ENCODE results near the gene TP53BP2. TPM values are rescaled to one million over a fixed set of nuclear protein-coding genes. Genes with fewer than 3 reads are reported as not detected.

TP53BP2 gene
- total RNA-seq, 1 donor = 31.8 TPM

DNA sequence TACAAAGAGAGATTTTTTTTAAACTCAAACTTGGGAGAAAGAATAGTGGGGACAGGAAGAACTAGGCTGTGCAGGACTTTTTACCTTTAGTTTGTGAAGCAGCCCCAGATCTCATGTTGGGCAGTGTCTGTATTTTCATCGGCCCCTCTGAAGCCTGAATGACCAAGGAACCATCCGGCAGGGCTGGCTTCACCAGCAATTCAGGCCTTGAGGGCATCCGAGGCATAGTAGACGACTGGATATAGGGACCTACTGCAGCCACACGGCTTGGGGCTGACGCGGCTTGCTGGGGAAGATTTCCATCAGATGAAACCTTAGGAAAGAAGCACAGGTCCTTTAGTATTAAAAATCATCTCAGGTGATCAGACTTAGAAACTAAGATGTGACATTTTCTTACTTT lies 43.7 kb downstream of the TP53BP2 start:
- no peak overlapping the region for H3K4me2 ChIP-seq (ENCODE audit: insufficient read depth, low read length)
- H3K27me3 ChIP-seq (ENCODE audit: insufficient read depth, low read length) = no peaks in the 10 kb centered on the region
- H3K4me1 ChIP-seq (ENCODE audit: insufficient read depth, low read length) = no peaks in the 10 kb centered on the region
- H3K79me2 ChIP-seq (ENCODE audit: insufficient read depth, low read length) = no peaks in the 10 kb centered on the region
- no peak overlapping the region for H2AFZ ChIP-seq (ENCODE audit: low read length)
- H3K9me3 ChIP-seq (ENCODE audit: low read depth, low read length) = no peaks in the 10 kb centered on the region
- peaks cover 72% of the 10 kb centered on the region for H3K36me3 ChIP-seq (ENCODE audit: insufficient read depth, low read length)
- H3K4me3 ChIP-seq (ENCODE audit: insufficient read depth, low read length) = no peak overlapping the region
- no peak overlapping the region for H3K27ac ChIP-seq (ENCODE audit: low read depth, low read length)
- no peaks in the 10 kb centered on the region for H4K20me1 ChIP-seq (ENCODE audit: insufficient read depth, low read length)
- DNase-seq (ENCODE audit: insufficient read length, low spot score, missing footprints) = no peak
- TF ChIP-seq, protein P1, sequence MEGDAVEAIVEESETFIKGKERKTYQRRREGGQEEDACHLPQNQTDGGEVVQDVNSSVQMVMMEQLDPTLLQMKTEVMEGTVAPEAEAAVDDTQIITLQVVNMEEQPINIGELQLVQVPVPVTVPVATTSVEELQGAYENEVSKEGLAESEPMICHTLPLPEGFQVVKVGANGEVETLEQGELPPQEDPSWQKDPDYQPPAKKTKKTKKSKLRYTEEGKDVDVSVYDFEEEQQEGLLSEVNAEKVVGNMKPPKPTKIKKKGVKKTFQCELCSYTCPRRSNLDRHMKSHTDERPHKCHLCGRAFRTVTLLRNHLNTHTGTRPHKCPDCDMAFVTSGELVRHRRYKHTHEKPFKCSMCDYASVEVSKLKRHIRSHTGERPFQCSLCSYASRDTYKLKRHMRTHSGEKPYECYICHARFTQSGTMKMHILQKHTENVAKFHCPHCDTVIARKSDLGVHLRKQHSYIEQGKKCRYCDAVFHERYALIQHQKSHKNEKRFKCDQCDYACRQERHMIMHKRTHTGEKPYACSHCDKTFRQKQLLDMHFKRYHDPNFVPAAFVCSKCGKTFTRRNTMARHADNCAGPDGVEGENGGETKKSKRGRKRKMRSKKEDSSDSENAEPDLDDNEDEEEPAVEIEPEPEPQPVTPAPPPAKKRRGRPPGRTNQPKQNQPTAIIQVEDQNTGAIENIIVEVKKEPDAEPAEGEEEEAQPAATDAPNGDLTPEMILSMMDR (IDR thresholded peaks at IDR 0.05; ENCODE audit: extremely low read depth, low read depth, low read length) = no peak

DNA sequence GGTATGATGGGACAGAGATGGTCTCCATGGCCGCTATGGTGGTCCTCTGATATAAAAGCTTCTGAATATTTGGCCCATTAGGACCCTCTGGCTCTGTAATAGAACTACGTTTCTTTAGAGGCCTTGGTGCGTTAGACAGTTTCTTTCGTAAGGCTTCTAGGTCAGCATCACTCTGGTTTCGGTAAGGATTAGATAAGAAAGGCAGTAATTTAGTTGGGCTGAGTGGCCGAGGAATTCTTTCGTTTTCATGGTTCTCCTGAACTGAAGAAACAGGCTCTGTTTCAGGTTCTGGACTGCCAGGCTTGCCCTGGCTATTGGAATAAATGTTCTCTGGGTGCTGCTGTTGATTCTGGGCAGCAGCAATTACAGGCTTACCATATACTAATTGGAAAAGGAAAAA lies 49.5 kb downstream of the TP53BP2 start:
- Histone ChIP-seq H3K4me1 (ENCODE audit: insufficient read depth, low read length) (no peaks in the 10 kb centered on the region), H3K9me3 (ENCODE audit: low read depth, low read length) (no peaks in the 10 kb centered on the region), H3K79me2 (ENCODE audit: insufficient read depth, low read length) (peaks cover 7% of the 10 kb centered on the region), H3K27me3 (ENCODE audit: insufficient read depth, low read length) (no peaks in the 10 kb centered on the region), H3K4me3 (ENCODE audit: insufficient read depth, low read length) (no peak overlapping the region), H2AFZ (ENCODE audit: low read length) (no peak overlapping the region), H3K36me3 (ENCODE audit: insufficient read depth, low read length) (peaks cover 60% of the 10 kb centered on the region), H3K4me2 (ENCODE audit: insufficient read depth, low read length) (no peak overlapping the region), H4K20me1 (ENCODE audit: insufficient read depth, low read length) (no peaks in the 10 kb centered on the region), H3K27ac (ENCODE audit: low read depth, low read length) (no peak overlapping the region)
- DNase-seq (ENCODE audit: insufficient read length, low spot score, missing footprints) = no peak
- TF ChIP-seq, protein P1 (IDR thresholded peaks at IDR 0.05; ENCODE audit: extremely low read depth, low read depth, low read length) = no peak

DNA sequence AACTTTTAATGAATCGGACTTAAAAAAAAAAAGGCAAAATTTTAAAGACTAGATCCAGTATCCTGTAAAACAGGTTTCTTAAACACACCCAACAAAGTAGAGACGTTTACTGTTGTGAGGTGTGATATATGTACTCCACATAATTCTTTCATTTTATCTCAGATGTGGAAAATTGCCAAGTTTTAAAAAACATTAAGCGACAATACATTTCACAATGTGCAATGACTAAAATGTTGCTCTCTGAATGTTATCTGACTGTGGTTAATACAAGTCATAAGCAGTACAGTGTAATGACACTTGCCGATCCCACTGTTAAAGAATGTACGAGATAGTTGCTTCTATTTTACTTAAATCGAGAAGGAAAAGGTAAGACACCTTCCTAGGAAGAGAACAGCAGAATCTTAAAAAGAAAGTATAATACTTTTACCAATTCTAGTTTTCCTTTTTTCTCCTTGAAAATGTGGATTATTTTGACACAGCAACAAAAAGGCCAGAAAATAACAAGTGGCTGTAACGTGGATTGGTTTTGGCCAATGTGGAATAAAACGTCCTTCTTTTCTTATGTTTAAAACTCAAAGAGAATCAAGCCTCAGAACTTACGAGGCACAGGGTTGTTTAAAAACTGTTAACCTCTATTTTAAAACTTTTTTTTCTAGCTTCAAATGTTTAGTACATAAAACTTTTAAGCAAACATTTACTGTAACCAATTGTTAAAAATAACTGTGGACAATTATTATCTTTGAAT lies 51.4 kb downstream of the TP53BP2 start:
- Histone ChIP-seq H4K20me1 (ENCODE audit: insufficient read depth, low read length) (no peaks in the 10 kb centered on the region), H3K79me2 (ENCODE audit: insufficient read depth, low read length) (peaks cover 7% of the 10 kb centered on the region), H3K9me3 (ENCODE audit: low read depth, low read length) (no peaks in the 10 kb centered on the region), H2AFZ (ENCODE audit: low read length) (no peak overlapping the region), H3K4me2 (ENCODE audit: insufficient read depth, low read length) (no peak overlapping the region), H3K27ac (ENCODE audit: low read depth, low read length) (no peak overlapping the region), H3K36me3 (ENCODE audit: insufficient read depth, low read length) (peaks cover 41% of the 10 kb centered on the region), H3K4me3 (ENCODE audit: insufficient read depth, low read length) (no peak overlapping the region), H3K4me1 (ENCODE audit: insufficient read depth, low read length) (no peaks in the 10 kb centered on the region), H3K27me3 (ENCODE audit: insufficient read depth, low read length) (no peaks in the 10 kb centered on the region)
- TF ChIP-seq, protein P1 (IDR thresholded peaks at IDR 0.05; ENCODE audit: extremely low read depth, low read depth, low read length) = no peak
- DNase-seq (ENCODE audit: insufficient read length, low spot score, missing footprints) = no peak

DNA sequence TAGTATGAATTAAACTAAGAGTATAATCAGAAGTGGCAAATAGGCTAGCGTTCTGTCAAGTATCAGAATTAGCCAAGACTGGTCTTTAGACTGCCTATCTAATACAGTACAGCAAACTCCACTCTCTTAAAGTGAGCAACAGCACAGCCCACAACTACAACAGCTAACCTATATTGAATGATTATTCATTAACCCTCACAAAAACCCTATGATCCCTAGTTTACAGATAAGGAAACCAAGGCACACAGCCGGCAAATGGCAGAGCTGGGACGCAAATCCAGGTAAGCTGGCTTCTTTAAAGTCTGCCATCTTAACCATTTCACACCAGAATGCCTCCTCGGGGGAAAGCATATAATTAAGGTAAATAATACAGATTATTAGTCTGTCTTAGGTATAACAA lies 52.0 kb downstream of the TP53BP2 start:
- H3K36me3 ChIP-seq (ENCODE audit: insufficient read depth, low read length) = peaks cover 38% of the 10 kb centered on the region
- H2AFZ ChIP-seq (ENCODE audit: low read length) = no peak overlapping the region
- no peaks in the 10 kb centered on the region for H3K27me3 ChIP-seq (ENCODE audit: insufficient read depth, low read length)
- TF ChIP-seq, protein P1 (IDR thresholded peaks at IDR 0.05; ENCODE audit: extremely low read depth, low read depth, low read length) = no peak
- no peaks in the 10 kb centered on the region for H4K20me1 ChIP-seq (ENCODE audit: insufficient read depth, low read length)
- DNase-seq (ENCODE audit: insufficient read length, low spot score, missing footprints) = no peak
- no peak overlapping the region for H3K27ac ChIP-seq (ENCODE audit: low read depth, low read length)
- no peaks in the 10 kb centered on the region for H3K4me1 ChIP-seq (ENCODE audit: insufficient read depth, low read length)
- H3K4me3 ChIP-seq (ENCODE audit: insufficient read depth, low read length) = no peak overlapping the region
- H3K79me2 ChIP-seq (ENCODE audit: insufficient read depth, low read length) = peaks cover 7% of the 10 kb centered on the region
- H3K4me2 ChIP-seq (ENCODE audit: insufficient read depth, low read length) = no peak overlapping the region
- H3K9me3 ChIP-seq (ENCODE audit: low read depth, low read length) = no peaks in the 10 kb centered on the region
